CD4-positive, alpha-beta T cell treated with Interleukin-2 at 100 ng/mL for 4 hours (primary cell): Measurements from ENCODE around the gene DCAF11.

Experiments
- DNase-seq: peaks from one replicate; pipeline ENCODE4 v3.0.0-alpha.2; 2020; ENCODE audit warnings: low spot score

The DCAF11 gene

DNA sequence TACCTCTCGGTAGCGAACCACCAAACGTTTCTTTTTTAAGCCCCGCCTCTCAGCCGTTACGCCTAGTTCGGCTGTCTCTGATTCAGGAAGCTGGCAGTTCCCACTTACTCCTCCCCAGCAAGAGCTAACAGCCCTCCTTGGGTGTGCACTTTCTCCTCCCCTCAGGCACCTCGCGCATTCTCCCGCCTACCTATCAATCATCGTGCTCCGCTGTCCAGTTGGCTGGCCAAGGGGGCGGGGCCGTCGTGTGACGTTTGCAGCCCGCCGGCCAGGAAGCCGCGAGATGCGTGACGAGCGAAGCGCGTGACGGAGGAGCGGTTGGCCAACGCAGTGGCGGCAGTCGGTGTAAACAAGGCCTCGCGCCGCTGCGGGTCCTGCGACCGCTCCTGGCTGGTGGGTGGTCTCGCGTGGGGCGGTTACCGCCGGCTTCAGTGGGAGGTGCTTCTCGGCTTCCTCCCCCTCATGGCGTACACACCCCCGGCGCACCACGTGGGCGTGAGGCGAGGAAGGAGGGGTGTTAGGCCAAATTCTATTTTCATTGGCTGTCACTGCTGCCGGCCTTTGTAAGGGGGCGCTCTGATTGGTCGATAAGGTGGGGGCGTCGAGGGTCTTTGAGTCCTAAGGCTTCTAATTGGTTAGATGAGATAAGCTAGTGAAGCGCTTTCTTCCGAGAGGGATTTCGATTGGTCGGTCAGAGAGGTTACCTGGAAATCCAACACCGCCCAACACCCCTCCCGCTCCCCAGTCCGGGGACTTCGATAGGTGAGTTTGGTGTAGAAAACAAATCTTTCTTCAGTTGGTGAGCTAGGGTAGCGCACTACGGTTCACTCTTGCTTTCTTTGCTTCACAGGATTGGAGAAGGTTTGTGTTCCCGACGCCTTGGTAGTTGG is at the start of gene DCAF11, which contains the start of gene NRL:
DCAF11 (plus strand) TSS at position 246 of the 890 bp plus-strand sequence. CDS start 818 bp downstream, outside the sequence.
NRL (minus strand) TSS at position 418 of the 890 bp plus-strand sequence. CDS start 32,101 bp downstream, outside the sequence.
- DNase-seq, result peak; percentile 100

DNA sequence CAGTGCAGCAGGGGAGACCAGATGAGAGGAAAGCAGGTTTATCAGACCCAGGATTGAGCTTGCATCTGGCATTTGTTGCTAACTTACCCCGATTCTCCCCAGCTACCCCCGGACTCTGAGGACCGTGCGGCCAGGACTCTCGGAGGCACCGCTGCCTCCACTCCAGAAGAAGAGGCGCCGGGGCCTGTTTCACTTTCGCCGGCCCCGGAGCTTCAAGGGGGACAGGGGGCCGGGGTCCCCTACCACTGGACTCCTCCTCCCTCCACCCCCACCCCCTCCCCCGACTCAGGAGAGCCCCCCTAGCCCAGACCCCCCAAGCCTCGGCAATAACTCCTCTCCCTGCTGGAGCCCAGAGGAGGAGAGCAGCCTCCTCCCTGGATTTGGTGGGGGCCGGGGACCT is 49.7 kb upstream of the DCAF11 start:
- no peak for DNase-seq

DNA sequence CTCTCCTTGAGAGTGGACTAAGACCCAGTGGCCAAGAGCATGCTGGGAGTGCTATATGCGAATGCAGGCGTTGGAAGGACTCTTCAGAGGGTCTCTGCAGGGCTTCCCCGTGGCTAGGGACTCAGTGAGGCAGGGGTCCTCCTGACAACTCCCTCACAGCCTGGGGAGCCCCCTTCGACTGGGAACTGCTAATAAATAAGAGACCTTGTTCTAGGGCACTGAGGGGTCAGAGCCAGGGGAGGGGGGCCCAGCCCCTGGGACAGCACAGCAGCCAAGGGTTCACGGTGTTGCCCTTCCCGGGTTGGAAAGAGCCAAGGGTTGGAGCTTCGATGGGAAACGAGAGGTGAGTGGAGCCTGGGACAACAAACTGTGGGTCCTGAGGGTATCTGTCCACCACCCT is 49.2 kb upstream of the DCAF11 start:
- no peak for DNase-seq

DNA sequence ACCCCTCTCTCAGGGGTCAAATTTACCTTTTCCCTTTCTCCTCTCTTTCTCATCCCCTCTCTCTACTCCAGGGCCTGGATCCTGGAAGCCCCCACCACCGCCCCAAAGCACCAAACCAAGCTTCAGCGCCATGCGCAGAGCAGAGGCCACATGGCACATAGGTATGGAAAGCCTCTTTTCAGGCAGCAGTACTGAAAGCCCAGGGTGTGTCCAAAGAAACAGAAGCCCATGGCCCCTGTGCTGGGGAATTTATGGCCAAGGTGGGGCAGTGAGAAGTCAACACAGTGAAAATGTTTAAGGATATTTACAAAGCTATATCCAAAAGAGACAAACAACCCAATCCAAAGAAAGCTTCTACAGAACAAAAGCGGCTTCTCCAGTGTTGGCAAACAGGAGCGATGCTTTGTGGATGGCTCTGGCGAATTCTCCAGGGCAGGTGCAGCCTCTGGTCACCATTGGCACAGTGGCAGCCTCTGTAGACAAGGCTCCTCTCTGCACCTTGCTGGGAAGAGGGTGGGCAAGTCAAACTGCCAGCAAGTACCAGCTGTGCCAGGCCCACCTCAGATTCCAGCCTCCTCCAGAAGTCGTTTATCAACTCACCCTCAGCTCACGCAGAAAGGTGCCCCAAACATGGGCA is 48.0 kb upstream of the DCAF11 start:
- no peak for DNase-seq

DNA sequence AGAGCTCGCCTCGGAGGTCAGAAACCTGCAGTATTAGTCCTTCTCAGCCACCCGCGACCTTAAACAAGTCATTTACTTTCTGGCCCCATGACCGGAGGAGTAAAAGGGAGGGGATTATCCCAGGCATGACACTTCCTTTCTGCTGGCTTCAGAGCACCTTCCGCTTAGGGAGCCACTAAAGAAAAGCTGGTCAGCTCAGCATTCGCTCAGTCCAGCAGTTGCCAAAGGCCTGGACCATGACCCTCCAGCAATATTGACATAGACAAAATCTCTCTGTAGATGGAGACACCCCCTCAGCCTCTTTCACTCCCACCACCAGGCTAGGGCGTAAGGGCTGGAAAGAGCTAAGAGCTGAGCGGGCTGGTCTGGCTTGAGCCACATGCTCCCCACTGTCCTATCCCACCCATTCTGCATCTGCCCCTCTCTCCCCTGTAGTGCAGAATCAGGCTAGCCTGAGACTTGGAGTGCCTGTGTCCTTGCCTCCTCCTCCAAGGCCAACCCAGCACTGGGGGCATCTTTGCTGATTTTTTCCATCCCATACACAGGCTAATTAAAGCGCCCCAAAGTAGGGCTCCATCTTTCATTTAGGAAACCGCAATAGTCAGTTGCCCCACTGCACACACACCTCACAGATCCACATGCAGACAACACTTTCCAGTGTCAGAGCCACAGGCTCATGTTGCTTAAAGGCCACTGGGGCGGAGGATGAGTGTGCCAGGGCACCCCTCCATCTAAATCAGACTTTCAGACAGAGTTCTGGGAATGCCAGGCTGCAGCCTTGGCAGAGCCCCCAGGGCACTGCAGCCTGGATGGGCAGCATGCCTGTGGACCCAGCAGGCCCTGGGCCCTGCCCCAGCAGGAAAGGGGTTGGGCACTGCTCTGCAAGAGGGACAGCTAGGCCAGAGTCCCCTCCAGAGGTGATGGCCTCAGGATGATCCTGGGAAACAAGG is 47.2 kb upstream of the DCAF11 start:
- DNase-seq, result no peak

DNA sequence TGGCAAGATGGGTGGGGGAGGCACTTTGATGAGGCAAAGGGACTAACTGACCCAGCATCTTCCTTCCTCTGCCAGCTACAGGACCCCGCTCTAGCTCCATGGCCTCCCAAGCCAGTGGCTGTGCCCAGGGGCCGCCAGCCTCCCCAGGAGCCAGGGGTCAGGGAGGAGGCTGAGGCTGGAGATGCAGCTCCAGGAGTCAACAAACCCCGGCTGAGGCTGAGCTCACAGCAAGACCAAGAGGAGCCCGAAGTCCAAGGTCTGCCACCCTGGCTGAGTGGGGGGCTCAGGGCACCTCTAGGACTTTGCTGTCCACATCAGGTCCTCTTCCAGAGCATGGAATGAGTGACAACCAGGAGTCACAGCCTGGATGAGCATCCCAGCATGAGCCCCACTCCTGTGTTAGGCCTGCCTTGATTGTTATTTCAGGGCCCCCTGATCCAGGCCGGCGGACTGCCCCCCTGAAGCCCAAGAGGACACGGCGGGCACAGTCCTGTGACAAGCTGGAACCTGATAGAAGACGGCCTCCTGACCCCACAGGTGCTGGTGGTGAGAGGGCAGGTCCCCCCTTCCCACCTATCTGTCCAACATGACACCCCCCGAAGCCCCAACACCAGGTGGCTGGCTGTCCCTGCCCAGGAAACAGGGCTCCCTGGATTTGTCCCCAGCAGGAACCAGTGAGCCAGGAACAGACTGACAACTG is 45.7 kb upstream of the DCAF11 start:
- DNase-seq, result no peak

DNA sequence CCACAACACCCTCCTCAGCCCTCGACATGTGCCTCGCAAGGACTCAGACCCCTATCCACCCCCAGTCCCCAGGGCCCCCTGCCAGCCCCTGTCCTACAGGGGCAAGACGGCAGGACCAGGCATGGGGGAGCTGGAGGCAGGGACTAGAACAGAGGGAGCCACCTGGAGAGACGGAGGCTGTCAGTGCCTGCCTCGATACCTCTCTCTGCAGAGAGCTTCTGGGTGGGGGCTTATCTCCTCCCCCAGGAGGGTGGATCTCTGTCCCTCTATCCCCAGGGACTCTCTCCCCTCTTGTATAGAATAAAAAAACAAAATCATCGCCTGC is 45.2 kb upstream of the DCAF11 start:
- DNase-seq, result no peak

DNA sequence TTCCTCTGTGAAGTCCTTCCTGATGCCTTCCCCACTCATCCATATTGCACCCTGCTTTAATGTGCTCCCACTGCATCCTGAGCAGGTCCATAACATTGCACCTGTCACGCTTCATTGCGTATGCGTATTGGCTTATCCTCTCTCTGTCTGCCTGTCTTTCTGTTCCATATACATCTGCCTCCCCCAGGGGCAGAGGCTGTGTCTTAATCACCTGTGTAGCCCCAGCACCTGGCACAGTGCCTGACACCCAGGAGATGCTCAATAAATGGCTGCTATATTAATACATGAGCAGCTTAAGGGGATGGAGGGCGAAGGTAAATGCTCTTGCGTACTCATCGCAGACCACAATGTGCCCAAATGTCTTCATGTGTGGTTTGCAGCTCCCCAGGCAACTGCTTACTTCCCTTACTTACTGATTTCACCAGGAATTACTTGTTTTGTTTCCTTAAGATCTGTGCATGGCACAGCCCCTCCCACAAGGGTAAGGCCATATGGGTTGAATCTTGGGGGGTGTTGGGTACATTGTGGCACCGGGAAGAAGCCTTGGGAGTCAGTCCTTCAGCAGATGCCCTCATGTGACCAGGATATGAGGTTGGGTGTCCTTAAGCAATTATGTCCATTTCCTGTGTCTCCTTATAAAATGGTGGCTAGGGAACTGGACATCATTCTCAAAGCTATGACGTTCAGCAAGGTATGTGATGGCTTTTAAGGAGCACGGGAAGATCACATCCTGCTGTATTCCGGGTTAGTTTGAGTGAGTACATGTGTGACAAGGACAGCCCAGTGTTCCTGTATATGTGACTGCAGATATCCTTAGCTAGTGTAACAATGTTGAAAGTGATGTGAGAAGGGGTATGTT is 44.1 kb upstream of the DCAF11 start:
- DNase-seq, result no peak

DNA sequence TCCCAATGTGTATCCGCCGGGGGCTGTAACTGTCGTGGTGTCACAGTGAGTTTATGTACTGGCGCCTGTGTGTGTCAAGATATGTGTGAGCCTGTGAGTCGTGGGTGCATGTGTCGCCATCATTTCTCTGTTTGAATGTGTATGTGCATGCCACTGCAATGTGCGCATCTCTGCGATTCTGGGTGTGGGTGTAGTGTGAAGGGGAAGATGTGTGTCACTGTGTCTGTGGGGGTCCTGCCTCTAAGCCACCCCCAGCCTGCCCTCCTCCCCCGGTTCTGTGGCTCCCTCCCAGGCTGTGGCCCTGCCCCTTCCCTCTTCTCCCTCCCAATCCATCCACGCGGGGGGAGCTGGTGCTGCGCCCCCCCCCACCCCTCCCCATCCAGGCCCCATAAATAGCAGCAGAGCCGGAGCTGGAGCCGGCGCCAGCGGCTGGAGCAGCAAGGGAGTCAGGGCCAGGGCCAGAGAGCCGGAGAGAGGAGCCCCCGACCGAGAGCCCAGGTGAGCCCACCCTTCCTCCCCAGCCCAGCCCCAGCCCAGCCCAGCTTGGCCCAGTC is 43.4 kb upstream of the DCAF11 start, which contains the start of gene CPNE6:
CPNE6 (plus strand) TSS at position 419 of the 554 bp plus-strand sequence. CDS start 1,375 bp downstream, outside the sequence.
- no peak for DNase-seq

DNA sequence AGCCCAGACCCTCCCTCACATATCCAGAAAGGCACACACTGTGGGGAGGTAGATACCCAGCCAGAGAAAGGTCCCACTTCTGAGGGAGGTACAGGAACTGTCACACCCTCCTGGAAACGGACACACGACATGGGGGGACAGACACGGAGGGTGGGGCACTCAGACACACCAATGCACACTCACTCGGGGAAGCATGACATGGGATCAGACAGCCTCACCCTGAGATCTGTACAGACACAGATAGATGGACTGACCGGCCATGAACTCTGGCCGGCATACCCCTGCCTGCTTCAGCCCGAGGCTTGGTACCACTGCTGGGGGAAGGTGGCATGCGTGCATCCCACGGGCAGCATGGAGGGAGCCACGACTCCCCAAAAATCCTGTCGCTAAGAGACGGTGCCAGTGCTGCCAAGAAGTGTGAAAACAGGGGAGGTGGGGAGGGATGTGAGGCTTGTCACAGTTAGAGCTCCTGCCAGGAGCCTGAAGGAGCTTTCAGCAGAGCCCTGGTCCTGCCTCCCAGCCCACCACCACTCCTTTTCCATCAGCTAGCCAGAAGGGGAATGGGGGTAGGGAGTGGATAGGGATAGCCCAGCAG is 42.6 kb upstream of the DCAF11 start:
- DNase-seq, result no peak

DNA sequence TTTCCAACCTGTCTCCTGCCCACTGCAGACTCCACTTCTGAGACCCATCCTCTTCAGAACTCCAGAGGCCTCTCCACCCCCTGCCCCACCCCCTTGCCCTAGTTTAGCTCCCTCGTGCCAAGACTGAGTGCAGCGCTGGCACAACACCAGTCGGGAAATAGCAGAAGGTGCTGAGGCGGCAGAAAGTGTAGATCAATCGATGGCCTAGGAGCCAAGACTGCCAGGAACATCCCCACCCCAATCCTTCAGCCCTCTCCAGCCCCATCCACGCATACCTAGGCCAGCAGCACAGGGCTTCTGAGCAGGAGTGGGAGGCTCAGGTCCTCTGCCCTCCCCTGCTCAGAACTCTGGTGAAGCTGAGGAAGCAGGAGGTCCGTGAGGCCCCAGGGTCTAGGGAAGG is 42.1 kb upstream of the DCAF11 start:
- no peak for DNase-seq

DNA sequence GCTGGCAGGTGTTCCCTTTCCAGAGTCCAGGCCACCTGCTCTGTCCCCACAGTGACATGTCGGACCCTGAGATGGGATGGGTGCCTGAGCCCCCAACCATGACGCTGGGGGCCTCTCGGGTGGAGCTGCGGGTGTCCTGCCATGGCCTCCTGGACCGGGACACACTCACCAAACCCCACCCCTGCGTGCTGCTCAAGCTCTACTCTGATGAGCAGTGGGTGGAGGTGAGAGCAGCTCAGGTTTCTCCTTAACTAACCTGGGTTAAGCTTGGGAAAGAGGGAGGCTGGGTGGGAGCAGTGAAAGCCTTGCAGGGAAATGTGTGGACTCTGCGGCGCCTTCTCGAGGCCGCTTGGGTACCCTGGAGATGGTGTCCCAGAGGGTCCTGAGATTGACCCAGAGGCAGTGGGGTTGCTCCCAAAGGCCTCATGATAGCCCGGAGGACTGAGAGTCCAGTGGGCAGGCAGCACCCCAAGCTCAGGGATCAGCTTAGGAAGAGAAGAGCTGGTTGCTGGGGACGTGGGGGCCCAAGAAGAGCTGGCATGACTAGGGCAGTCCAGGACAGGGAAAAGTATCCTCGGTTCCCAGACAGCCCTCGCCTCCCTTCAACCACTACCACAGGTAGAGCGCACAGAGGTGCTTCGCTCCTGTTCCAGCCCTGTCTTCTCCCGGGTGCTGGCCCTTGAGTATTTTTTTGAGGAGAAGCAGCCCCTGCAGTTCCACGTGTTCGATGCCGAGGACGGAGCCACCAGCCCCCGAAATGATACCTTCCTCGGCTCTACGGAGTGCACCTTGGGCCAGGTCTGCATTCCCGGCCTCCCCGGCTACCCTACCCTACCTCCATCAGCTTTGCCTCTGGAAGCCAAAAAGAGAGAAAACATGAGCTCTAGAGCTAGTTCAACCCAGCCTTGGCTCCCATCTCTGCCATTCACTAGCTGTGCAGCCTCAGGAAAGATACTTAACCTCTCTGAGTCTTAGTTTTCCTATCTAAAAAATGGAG is 41.4 kb upstream of the DCAF11 start:
- DNase-seq, result no peak

DNA sequence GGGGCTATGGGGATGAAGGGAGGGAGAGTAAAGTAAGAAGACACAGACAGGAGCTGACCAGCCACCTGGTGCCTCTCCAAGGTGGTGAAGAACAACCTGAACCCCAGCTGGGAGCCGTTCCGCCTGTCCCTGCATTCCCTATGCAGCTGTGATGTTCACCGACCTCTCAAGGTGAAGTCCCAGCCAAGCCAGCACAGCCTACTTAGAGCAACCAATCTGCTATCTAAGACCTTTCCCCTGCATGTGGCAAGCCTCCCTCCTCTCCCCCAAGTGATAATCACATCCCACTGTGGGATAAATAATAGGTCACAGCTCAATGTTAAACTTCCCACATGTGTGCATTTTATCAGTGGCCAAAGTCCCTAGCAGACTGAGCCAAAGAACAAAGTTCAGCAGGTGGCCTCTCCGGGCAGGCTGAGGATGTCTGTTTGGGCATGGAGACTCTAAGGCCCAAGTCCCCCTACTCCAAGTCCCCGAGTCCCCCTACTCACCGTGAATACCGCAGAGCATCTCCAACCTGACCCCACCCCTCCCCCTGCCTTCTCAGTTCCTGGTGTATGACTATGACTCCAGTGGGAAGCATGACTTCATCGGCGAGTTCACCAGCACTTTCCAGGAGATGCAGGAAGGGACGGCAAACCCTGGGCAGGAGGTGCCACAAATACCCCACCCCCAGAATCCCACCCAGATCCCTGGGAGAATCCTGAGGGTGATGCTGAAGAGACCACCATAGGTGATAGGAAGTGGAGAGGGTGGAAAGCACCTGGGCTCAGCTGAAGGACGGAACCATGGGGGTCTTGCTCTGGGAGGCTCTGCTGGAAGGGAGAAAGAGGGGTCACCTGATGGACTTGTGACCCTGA is 39.7 kb upstream of the DCAF11 start:
- DNase-seq, result no peak

DNA sequence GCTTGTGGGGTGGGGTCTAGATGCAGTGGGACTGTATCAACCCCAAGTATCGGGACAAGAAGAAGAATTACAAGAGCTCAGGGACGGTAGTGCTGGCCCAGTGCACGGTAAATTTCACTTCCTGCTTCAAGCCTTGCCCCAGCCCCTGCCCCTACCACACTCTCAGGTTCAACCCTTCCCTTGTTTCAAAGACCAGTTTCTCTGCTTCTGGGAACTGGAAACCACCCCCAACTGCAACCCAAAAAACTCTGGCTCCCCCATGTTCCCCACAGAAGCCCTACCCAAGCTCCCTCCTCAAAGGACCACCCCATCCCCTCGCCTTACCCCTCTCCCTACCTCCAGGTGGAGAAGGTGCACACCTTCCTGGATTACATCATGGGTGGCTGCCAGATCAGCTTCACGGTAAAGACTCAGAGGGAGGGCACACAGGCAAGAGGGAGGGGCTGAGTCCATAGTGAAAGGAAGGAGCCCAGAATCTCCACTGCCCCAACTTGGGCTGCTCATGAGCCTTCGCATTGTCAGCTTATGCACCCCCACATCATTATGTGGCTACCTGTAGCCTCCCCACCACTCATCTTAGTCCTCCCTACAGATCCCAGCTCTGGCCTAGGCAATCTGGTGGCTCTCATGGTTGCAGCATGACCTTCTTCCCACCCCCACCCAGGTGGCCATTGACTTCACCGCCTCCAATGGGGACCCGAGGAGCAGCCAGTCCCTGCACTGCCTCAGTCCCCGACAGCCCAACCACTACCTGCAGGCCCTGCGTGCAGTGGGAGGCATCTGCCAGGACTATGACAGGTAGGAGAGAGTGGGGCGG is 38.9 kb upstream of the DCAF11 start:
- no peak for DNase-seq

DNA sequence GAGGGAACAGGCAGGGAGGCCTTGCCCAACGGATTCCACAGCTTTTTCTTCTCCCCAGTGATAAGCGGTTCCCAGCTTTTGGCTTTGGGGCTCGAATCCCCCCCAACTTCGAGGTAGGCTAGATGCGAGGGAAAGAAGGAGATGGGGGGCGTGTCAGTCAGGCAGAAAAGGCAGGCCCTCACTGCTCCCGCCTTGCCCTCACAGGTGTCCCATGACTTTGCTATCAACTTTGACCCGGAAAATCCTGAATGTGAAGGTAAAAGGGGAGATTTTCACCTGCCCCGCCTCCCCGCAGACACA is 38.3 kb upstream of the DCAF11 start:
- no peak for DNase-seq

DNA sequence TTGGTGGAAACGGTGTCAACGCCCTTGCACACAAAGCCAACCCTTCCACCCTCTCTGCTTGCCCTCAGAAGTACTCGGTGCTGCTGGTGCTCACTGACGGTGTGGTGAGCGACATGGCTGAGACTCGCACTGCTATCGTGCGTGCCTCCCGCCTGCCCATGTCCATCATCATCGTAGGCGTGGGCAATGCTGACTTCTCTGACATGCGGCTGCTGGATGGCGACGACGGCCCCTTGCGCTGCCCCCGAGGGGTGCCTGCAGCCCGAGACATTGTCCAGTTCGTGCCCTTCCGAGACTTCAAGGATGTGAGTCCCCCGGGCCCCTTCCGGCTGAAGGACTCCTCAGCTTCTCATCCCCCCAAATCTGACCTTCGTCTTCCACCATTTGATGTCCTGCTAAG is 37.5 kb upstream of the DCAF11 start:
- no peak for DNase-seq

DNA sequence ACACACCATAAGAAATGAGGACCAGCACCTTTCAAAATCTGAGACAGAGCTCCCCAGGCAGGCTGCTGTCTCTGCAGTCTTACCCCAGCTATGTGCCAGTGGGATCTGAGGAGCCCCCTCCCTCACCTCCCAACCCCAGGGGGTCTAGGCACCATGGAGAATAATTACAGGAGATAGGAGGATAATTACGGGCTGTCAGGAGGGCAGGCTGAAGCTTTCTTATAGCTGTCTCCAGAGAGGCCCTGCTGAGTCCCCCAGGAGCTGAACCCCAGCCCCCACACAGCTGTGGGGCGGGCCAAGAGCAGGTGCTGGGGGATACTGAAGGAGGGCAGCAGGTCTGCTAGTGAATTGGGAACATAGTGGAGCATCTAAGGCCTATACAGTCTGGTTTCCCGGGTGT is 36.4 kb upstream of the DCAF11 start:
- DNase-seq, result no peak
